OCI-M2 (cell line): ENCODE results near the gene SYNDIG1L.
"Not testable (repeated sequence)": the region's sequence is repeated elsewhere in the genome, so short reads cannot be mapped to it uniquely, and the experiment has no call there.

Experiments used
- DNase-seq: peaks from one replicate; lab custom pipeline; 2025; ENCODE audit not compliant: unreplicated experiment; lab: John Stamatoyannopoulos, UW

The SYNDIG1L gene

DNA sequence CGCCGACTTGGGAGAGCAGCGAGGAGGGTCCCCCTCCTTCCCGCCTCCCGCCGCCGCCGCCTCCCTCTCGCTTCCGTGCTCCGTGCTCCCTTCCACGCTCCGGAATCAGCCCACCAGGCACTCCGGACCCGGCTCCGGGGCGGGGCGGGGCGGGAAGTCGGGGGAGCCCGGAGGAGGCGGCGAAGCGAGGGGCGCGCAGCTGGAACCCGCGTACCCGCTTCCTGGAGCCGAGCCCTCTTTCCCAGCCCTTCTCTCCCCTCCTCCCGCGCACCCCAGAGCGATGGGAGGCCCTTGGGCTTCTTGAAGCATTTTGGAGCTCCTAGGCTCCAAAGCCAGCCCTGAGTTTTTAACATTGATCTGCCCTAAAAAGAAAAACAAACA is at the start of gene SYNDIG1L:
TSS of gene SYNDIG1L (minus strand) at position 9 of the 381 bp plus-strand sequence. CDS start 16,466 bp downstream, outside the sequence.
- no peak for DNase-seq

DNA sequence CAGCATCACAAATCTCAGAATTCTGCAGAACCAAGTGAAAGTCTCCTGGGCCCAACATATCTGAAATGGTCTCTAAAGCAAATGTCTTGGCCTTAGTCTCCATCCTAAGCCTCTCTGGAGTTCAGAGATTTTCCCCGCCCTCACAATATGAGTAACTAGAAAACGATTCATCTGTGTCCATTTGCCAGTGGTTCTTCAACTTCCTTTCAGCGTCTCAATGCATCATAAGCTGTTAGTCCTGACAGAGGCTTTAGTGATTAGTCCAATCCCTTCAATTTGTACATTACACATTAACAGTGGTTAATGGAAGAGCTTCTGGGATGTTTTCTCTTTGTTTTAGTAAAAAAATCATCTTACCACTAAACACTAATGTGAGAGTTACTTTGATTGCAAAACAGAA is 49.7 kb upstream of the SYNDIG1L start:
- no peak for DNase-seq

DNA sequence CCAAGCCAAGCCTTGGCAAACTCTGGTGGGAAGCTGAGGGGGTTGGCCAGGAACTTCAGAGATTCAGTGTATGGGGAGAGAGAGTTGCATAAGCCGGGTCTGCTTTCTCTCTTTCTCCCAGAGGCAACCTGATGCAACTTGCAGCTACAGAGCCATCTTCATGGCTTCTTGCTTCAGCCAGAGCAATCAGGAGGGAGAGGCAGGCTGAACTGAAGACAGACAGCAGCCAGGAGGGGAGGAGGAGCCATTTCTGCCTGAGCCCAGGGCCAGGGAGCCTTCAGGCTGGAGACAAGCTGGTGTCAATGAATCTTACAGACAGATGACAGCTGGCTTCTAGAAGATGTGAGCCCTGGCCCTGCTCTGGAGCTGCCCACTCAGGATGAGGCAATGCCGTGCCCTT is 48.4 kb upstream of the SYNDIG1L start:
- DNase-seq, result no peak

DNA sequence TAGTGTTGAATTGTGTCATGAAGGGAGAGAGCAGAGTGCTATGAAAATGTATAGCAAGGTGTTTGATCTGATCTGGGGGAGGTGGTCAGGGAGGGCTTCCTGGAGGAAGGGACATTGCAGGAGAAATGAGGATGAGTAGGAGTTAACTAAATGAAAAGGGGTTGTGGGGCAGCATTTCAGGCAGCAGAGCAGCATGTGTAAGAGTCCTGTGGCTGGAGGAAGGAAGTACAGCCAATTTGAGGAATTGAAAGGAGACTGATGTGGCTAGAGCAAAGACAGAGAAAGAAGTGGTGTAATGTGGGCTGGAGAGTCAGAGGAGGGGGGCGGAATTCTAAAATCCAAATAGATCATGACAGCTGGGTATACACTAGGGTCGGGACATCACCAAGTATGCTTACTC is 46.6 kb upstream of the SYNDIG1L start:
- DNase-seq, result no peak

DNA sequence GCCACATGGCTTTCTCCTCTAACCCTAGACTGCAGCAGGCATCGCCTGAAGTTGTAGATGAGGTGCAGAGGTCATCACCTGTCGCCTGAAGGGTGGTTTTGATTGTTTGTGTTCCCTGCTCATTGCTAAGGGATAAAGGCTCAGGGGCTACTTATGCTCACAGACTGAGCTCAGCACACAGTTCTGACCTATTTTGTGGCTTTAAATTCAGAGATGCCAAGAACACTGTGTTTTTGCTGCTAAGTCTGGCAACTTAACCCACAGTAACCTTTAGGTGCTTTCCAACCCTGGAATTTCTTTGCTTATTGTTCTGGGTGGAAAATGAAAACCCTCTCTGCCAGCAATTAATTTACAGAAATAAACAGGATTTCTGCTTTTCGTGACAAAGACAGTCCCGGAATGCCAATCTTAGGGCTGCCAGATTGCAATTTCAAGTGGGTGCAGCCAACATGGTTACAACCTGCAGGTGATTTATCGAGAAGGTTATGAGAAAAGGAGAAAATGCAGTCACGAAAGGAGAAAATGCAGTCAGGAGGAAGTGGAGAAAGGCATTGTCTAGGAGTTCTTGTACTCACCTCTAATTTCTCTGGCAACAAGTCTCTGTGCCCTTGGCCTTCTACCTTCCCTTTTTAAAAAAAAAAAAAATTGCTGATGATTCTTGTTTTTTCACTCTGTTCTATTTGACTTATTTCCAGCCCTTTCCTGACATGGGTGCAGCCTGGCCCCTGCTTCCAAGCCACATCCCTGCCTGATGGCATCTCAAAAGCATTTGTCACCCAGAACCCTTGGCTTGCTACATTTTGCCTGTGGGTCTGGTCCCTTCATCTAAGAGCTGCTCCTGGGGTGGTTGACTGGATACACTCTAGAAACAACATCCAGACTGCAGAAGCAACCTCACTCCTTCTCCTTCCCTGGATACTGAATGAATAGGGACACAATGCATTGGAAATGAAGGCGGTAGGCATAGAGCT is 43.8 kb upstream of the SYNDIG1L start:
- no peak for DNase-seq

DNA sequence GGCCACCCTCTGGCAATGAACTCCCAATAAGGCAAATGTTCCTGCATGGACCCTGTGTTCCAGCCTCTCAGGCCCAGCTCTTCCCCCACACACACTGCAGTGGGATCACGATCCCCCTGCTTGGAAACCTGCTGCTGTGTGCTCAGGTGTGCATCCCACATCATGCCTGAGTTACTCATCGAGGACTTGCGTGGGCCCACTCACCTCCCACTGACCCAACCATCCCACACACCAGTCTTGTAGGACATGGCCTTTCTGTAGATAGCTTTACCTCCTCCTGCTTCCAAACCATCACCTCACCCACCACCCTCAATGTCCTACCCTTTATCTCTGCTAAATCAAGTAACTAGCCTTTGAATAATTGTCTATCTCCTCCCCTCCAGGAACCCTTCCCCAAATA is 42.5 kb upstream of the SYNDIG1L start:
- no peak for DNase-seq

DNA sequence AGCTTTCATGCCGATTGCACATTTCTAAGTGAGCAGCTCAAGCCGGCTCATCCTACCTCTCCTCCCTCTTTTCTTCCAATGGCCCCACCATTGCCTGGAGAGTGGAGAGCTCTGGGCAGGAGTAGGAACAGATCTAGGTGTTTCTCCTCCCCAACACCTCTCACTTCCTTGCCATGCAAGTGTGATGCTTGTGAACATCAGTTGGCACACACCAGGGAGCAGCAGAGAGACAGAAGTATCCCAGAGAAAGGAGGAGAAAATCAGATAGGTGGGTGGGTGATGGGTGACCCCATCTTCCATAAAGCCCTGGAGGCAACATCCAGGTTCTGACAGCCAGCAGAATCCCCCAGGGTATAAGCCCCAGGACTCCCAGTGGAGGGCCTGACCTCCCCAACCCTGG is 39.3 kb upstream of the SYNDIG1L start:
- DNase-seq, result no peak

DNA sequence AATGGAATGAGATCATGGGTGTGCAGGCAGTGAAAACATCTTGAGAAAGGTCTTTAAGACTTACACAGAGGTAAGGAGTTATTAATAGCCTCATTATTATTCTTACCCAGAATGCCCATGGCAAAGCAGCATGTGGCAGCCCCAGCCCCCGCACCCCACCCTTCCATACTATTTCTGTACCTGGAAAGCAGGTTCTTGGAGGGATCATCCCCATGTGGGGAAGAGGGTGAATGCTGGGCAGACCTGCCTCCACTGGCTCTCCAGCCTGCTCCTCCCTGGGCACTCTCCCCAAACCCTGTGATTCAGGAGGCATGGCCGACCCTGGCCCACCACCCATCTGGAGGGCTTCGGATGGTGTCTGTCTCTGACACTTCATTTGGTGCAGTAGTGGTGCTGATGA is 38.8 kb upstream of the SYNDIG1L start:
- no peak for DNase-seq

DNA sequence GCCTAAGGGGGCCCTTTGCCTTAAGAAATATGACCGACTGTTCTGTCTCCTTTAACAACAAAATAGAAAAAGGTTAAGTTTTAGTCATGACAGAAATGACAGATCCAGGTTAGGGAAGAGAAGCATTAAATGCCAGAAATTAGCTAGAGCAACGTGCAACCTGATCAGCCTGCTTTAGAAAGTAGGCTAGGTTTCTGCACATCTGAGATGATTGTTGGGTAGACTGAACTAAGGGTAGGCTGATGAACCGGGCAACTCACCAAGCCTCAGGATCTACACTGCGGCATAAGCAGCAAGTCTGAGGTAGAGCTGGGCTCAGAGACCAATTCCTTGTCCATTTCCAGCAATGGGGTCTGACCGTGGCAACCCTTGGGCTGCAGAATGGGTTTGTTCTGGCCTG is 37.7 kb upstream of the SYNDIG1L start:
- DNase-seq, result no peak

DNA sequence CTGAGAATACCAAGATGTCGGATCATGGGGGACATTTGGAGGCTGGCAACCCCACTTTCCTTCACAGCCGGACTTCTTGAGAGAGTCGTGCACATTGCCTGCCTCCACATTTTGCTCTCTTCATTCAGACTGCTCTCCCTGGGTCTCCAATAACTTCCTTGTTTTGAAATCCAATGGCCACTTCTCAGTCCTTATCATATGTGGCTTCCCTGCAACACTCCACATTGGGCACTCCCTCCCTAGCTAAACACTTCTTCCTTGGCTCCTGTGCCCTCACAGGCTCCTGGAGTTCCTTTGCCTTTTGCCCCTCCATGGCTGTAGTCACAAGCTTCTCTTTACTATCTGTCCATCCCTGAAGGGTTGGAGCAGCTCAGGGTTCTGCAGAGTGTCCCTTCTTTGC is 37.0 kb upstream of the SYNDIG1L start:
- DNase-seq, result no peak

DNA sequence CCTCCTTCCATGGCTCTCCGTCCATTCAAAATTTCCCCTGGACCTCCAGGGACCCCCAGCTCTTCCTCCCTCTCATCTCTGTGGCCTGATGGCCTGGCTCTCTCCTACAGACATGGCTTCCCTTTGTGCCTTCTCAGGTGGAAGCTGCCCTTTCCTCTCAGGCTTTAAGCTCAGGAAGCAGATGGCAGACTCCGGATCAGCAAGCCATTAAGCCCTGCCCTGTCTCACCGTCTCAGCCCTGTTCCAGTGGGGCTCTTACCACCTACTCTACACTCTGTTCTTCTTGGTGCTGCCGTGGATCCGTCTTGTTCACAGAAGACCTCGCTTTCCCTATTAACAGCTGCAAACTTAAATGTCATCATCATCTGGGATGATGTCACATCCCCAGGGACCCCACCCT is 34.0 kb upstream of the SYNDIG1L start:
- no peak for DNase-seq

DNA sequence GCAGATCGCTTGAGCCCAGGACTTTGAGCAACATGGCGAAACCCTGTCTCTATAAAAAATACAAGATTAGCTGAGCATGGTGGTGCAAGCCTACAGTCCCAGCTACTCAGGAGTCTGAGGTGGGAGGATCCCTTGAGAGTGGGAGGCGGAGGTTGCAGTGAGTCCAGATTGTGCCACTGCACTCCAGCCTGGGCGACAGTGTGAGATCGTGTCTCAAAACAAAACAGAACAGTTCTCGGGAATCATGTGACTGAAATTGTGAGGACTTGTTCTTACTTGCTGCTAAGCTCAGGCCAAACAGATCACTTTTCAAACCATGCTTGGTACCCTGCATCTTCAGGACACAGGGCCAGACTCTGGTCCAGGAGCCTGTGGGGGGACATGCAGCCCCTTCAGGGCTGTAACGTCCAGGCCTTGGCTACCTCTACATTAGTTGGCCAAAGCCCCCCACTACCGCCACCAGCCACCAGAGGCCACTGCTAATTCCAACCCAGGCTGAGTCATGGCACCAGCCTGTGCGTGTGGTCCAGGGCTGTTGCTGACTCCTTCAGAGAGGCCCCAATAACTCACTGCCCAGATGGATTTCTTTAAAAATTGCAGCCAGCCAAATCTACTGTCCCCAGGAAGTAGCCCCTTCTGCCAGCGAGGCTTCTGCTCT is 33.4 kb upstream of the SYNDIG1L start:
- DNase-seq, result no peak

DNA sequence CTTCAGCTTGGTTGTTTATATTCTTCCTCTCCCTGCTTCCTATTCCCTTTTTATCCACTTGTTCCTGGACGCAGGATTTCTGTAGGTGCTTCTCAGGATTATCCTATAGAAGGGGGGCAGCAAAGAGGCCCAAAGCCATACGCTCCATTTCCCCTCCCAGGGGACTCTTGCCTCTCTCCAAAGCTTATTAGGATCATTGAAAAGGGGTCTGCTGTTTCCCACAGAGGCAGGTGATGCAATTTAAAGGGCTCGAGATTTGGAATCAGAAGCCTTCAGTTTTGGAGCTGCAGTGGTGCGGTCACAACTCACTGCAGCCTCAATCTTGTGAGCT is 31.5 kb upstream of the SYNDIG1L start:
- no peak for DNase-seq

DNA sequence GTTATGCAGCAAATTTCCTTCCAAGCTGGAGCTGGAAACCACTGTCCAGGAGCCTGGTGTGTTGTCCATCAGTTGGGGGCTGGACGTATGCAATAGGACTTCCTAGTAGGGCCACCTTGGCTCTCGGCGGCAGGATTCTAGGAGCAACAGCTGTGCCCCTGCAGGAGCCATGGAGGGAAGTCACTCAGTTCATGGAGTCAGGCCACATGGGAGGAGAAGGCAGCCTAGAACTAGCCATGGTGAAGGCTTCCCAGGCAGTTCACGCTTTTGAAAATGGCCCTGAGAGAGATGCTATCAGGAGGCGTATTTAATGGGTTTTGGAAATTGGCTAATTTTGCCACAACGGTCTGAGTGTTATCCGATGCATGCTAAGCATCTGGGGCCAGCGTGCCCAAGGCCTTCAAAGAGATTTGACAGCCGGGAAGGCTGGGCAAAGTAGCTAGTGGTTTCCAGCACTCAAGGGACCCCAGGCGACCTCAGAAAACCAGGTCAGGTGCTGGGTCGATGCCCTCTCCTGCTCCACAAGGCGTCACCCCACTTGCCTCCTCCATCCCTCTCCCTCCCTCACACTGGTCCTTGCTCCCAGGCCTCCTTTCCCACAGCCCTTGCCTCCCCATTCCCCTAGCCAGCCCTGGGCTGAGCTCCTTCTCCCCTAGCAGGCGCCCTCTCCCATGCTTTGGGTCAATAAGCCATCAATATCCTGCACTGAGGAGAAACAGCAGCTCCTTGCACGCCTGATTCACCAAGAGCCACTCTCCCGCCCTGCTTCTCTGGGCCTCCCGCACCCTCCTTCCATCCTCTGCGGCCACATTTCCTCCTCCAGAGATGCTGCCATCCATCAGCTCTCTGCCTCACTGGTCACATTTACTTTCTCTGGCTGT is 30.9 kb upstream of the SYNDIG1L start:
- DNase-seq, result no peak

DNA sequence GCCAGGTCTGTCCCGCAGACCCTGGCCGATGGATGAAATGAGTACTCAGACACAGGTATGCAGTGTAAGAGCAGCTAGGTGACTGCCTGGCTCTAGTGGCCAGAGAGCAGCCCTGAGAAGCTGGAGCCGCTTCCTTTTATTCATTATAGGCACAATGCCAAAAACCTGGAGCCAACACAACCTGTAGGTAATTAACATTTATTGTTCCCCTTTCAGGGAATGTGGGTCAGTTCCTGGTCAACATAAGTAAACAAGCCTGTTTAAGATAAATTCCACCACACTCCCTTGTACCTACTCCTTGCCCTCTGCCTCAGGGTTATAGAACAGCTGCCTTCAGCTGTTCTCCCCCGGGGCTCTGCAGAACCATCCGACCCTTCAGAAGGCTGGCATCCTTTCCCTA is 28.4 kb upstream of the SYNDIG1L start:
- DNase-seq, result not testable (repeated sequence)

DNA sequence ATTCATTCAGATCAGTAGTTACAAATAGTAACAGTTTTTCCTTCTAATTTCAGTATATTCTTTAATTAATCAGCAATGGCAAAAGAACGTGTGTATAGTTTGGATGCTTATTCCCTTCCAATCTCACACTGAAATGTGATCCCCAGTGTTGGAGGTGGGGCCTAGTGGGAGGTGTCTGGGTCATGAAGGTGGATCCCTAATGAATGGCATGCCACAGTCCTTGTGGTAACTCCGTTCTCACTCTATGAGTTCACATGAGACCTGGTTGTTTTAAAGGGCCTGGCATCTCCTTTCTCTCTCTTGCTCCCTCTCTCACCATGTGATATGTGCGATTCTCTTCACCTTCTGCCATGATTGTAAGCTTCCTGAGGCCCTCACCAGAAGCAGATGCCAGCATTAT is 18.9 kb upstream of the SYNDIG1L start:
- no peak for DNase-seq

DNA sequence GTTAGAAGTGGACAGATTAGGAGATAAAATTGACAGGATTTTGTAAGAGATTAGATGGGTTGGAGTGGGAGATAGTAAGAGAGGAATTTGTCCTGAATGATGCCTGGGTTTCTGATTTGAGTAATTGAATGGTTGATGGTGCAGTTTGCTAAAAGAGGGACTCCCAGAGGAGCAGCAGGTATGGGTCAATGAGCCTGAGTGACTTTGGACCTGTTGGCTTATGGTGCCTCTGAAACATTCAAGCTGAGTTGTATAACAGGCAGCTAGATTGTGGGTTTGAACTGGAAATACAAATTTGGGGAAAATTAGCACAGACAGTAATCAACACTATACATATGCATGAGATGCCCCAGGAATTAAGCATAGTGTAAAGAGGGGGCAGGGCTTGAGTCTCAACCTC is 16.7 kb upstream of the SYNDIG1L start:
- no peak for DNase-seq

DNA sequence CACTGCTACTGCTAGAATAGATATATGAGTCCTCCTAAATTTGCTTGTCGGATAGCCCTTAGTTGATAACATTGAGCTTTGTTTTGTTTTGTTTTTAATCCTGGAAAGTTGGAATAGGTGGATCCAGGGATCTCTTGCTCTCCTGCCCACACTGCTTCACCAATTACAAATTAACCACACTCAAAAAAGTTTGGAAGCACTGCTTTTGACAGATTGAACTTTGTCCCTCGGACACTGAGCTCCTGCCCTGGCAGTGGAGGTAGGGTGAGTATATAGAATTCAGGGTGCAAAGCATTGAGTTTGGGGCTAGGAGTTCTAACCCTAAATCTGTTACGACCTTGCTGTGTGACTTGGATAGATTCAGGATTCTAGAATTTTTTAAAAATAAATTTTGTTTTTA is 15.1 kb upstream of the SYNDIG1L start:
- no peak for DNase-seq

DNA sequence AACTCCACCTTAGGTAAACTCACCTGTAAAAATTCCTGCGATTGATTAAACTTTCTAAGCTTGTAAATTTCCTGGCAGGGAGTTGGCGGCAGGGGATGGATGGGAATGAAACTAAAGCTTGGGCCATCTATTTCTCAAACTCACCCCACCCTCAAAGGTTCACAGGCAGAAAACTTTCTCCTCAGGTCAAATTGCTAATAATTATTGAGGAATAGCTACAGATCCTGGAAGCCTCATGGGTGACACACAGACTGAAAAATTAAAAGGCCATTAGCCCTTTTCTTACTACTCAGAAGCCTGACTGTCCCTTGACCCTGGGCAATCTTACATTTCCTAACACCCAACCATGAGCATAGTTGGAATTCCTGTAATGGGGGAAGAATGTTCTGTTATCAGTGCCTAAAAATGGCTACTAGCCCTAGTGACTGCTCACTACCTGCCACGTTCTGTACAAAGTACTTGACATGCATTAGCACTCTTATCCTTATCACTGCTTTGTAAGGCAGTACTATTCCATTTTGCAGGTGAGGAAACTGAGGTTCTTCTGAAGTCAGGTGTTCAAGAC is 12.4 kb upstream of the SYNDIG1L start:
- DNase-seq, result no peak

DNA sequence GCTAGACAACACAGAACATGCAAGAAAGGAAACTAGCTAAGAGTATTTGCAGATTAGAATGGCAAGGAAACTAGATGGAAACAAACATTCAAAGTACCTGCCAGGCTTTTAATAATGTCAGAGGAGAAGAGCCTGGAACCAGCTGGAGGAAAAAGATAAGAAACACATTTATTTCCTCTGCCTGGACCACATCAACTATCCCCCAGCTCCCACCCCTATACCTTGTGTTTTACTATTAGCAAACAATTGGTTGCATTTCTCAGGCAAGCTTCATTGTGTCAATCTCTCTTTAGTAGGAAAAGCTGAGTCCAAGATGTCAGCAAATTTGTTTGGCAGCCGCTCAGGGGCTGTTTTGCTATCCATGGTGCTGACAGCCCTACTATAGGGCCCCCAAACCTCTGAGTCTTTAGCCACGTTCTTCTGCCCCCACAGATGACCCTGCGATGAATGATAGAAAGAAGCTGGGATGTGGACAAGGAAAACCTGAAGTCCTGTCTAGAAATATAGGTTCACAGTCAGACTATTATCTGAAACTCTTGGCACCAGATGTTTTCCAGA is 11.6 kb upstream of the SYNDIG1L start:
- DNase-seq, result no peak

DNA sequence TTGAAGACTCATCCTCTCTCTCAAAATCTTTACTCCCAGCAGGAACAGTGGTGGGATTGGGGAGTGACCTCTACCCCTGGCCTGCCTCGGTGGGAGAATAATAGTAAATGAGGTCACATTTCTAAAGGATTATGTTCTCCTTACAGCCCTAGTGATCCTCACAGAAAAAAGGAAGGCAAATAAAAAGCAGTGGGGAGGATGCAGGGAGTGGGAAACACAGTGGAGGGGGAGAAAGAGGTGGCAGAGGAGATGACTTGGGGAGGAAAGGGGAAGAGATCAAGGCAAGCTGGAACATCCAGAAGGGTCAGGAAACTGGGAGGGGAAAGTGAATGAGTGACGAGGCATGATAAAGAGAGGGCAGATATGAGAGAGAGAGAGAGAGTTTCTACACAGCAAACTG is 8.3 kb upstream of the SYNDIG1L start:
- DNase-seq, result no peak
